ENCODE results near the gene TOP3B.

DNA sequence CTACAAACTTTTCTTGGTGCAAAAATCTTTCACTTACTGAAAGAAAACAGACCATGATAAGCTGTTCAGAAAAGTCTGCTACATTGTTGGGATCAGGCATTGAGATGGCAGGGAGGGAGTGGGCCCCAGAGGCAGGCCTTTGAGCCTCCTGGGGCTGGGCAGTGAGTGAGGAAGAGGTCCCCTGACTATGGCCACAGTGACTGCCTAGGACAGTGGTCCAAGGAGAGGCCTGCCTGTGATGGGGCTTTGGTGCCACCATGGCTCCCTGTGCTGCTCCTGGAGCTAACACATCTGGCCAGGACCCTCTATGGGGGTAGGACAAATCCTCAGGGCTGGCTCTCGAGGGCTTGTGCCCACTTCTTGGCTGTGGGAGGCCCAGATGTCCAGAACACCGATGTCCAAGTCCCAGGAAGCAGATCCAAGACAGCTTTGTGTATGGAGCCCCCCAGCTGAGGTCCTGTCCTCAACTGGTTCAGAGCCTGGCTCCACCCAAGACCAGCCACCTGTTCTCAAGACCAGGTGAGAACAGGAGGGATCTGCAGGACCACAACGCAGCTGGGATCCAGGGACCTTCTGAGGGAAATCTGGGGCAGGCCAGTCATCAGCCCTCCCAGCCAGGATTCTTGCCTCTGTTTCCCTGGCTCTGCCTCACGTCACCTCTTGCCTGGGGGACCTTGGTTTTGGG, 66.8 kb downstream of the TOP3B start:
- TF ChIP-seq, protein P1, sequence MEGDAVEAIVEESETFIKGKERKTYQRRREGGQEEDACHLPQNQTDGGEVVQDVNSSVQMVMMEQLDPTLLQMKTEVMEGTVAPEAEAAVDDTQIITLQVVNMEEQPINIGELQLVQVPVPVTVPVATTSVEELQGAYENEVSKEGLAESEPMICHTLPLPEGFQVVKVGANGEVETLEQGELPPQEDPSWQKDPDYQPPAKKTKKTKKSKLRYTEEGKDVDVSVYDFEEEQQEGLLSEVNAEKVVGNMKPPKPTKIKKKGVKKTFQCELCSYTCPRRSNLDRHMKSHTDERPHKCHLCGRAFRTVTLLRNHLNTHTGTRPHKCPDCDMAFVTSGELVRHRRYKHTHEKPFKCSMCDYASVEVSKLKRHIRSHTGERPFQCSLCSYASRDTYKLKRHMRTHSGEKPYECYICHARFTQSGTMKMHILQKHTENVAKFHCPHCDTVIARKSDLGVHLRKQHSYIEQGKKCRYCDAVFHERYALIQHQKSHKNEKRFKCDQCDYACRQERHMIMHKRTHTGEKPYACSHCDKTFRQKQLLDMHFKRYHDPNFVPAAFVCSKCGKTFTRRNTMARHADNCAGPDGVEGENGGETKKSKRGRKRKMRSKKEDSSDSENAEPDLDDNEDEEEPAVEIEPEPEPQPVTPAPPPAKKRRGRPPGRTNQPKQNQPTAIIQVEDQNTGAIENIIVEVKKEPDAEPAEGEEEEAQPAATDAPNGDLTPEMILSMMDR (IDR thresholded peaks at IDR 0.05): no peak
- TF ChIP-seq EZH2 (IDR thresholded peaks at IDR 0.05): no peak
- no peak for TF ChIP-seq EZH2phosphoT487 (IDR thresholded peaks at IDR 0.05)

All from neural progenitor cell (in vitro differentiated cells).